Measurements from ENCODE around the gene WT1.

The WT1 gene

DNA sequence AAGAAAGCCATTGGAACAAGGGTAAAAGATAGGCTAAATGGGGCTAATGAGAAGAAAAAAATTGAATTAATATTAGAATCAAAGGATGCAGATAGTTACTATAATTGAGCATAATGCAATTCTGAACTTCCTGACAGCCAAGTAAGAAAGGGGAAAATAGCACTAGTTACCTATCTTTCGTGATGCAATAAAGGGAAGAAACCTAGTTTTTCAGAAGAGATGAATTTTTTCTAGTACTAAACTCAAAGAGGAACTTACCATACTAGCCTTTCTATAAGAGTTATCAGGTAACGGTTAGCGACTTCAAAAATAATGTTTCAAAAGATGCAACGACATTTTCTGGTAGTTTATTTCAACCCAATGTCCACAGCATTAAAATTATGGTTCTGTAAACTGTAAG, 8.8 kb upstream of the WT1 start (continued):
- TF ChIP-seq ZNF423 (tag by site-specific recombination; IDR thresholded peaks at IDR 0.05) (no peak), ZNF629 (tag by site-specific recombination; IDR thresholded peaks at IDR 0.05) (no peak), ZBTB7A (tag by site-specific recombination; IDR thresholded peaks at IDR 0.05; ENCODE audit: low read depth) (no peak), RBAK (tag by site-specific recombination; IDR thresholded peaks at IDR 0.05) (no peak), ZNF169 (tag by site-specific recombination; IDR thresholded peaks at IDR 0.05) (no peak)

DNA sequence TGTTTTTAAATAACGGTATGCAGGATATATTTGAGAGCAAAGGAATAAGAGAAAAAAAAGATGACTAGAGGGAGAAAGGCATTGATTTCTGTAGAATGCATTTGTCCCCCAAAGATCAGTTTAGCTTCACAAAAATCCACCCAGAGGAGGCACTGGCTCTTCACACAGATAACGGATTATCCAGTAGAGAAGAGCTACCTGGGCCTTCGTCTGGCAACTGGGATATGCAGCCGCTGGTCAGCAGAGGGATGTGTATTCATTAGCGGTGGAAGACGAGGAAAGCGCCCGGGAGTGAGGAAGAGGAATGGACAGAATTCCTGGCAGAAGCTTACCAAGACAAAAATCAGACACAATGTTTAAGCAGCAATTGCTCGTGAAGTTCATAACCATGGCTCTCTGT, 5.6 kb upstream of the WT1 start:
- TF ChIP-seq ZNF404 (tag by site-specific recombination; IDR thresholded peaks at IDR 0.05) = no peak
- TF ChIP-seq ZNF274 (IDR thresholded peaks at IDR 0.05; ENCODE audit: low read length) = no peak
- TF ChIP-seq ZNF274 (tag by site-specific recombination; IDR thresholded peaks at IDR 0.05; ENCODE audit: borderline replicate concordance) = no peak
- no peak for TF ChIP-seq ZNF626 (tag by site-specific recombination; IDR thresholded peaks at IDR 0.05)
- no peak for TF ChIP-seq ZNF677 (tag by site-specific recombination; IDR thresholded peaks at IDR 0.05)
- TF ChIP-seq ZNF426 (tag by site-specific recombination; IDR thresholded peaks at IDR 0.05) = no peak
- no peak for TF ChIP-seq ZNF211 (tag by site-specific recombination; IDR thresholded peaks at IDR 0.05; ENCODE audit: low read depth)
- H3K36me3 ChIP-seq (ENCODE audit: control insufficient read depth in 2 of 2, insufficient read depth in 1 of 2, low read length in 2 of 2) = no peaks in the 10 kb centered on the region
- H3K27ac ChIP-seq (ENCODE audit: extremely low read depth, low read depth, low read length) = no peak overlapping the region
- no peaks in the 10 kb centered on the region for H3K4me1 ChIP-seq (ENCODE audit: control insufficient read depth, insufficient read depth, low read length)
- H3K4me3 ChIP-seq (ENCODE audit: low read depth, low read length) = no peak overlapping the region
- POLR2A ChIA-PET = no interaction called here
- CTCF ChIA-PET = interaction anchor here (0.7 kb wide), 1 partner anchor 154 kb away, joined by 3 read pairs; no protein-coding TSS in a partner anchor
- no peaks in the 10 kb centered on the region for H3K9me3 ChIP-seq (ENCODE audit: control insufficient read depth, insufficient read depth, low read depth, low read length)

DNA sequence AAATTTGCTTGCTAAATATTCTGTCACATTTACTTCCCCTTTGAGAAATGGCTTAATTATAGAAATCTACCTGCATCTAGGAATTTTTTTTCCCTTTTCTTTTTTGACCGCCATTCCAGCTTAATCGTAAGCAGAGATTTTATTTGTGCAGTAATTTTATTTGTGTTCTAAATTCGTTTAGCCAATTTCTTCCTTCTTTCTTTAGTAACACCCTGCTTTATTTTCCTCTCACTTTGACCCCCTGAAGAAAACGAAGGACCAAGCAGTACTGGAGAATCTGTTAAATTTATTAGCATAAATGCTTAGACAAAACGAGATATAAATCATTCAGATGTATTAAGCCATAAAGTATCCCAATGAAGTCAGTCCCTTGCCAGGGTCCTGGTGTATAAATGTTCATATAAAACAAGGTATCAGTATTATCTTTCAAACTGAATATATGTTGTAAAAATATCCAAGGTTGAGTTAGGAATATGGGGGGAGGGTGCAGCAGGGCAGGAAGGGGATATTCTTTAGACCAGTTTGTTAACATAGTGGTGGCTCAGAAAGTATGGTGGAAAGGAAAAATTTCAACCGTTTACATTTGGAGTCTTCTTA, 5.1 kb upstream of the WT1 start:
- Histone ChIP-seq H3K4me1 (ENCODE audit: control insufficient read depth, insufficient read depth, low read length) (no peaks in the 10 kb centered on the region), H3K4me3 (ENCODE audit: low read depth, low read length) (no peak overlapping the region), H3K36me3 (ENCODE audit: control insufficient read depth in 2 of 2, insufficient read depth in 1 of 2, low read length in 2 of 2) (no peaks in the 10 kb centered on the region), H3K9me3 (ENCODE audit: control insufficient read depth, insufficient read depth, low read depth, low read length) (no peaks in the 10 kb centered on the region), H3K27ac (ENCODE audit: extremely low read depth, low read depth, low read length) (no peak overlapping the region)
- ChIA-PET CTCF (no interaction called here), POLR2A (no interaction called here)
- TF ChIP-seq YY1 (tag by site-specific recombination; IDR thresholded peaks at IDR 0.05) (no peak), ZNF521 (tag by site-specific recombination; IDR thresholded peaks at IDR 0.05) (no peak), ZNF776 (tag by site-specific recombination; IDR thresholded peaks at IDR 0.05; ENCODE audit: borderline replicate concordance) (no peak), ZNF140 (tag by site-specific recombination; IDR thresholded peaks at IDR 0.05) (no peak), ZNF600 (tag by site-specific recombination; IDR thresholded peaks at IDR 0.05) (no peak), ZNF350 (tag by site-specific recombination; IDR thresholded peaks at IDR 0.05) (no peak), ZNF423 (tag by site-specific recombination; IDR thresholded peaks at IDR 0.05) (no peak), ZNF530 (tag by site-specific recombination; IDR thresholded peaks at IDR 0.05; ENCODE audit: low read depth) (no peak), ZNF211 (tag by site-specific recombination; IDR thresholded peaks at IDR 0.05; ENCODE audit: low read depth) (no peak), SCRT2 (tag by site-specific recombination; IDR thresholded peaks at IDR 0.05) (no peak), ZNF280D (tag by site-specific recombination; IDR thresholded peaks at IDR 0.05) (no peak), ZNF416 (tag by site-specific recombination; IDR thresholded peaks at IDR 0.05) (no peak), AEBP2 (tag by site-specific recombination; IDR thresholded peaks at IDR 0.05; ENCODE audit: borderline replicate concordance) (no peak), ZFP69B (tag by site-specific recombination; IDR thresholded peaks at IDR 0.05) (no peak), GFI1B (tag by site-specific recombination; IDR thresholded peaks at IDR 0.05) (no peak)
- TF ChIP-seq, protein P1, sequence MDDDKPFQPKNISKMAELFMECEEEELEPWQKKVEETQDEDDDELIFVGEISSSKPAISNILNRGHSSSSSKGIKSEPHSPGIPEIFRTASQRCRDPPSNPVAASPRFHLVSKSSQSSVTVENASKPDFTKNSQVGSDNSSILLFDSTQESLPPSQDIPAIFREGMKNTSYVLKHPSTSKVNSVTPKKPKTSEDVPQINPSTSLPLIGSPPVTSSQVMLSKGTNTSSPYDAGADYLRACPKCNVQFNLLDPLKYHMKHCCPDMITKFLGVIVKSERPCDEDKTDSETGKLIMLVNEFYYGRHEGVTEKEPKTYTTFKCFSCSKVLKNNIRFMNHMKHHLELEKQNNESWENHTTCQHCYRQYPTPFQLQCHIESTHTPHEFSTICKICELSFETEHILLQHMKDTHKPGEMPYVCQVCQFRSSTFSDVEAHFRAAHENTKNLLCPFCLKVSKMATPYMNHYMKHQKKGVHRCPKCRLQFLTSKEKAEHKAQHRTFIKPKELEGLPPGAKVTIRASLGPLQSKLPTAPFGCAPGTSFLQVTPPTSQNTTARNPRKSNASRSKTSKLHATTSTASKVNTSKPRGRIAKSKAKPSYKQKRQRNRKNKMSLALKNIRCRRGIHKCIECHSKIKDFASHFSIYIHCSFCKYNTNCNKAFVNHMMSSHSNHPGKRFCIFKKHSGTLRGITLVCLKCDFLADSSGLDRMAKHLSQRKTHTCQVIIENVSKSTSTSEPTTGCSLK (tag by site-specific recombination; IDR thresholded peaks at IDR 0.05) = no peak
- TF ChIP-seq, protein P2, sequence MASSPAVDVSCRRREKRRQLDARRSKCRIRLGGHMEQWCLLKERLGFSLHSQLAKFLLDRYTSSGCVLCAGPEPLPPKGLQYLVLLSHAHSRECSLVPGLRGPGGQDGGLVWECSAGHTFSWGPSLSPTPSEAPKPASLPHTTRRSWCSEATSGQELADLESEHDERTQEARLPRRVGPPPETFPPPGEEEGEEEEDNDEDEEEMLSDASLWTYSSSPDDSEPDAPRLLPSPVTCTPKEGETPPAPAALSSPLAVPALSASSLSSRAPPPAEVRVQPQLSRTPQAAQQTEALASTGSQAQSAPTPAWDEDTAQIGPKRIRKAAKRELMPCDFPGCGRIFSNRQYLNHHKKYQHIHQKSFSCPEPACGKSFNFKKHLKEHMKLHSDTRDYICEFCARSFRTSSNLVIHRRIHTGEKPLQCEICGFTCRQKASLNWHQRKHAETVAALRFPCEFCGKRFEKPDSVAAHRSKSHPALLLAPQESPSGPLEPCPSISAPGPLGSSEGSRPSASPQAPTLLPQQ (tag by site-specific recombination; IDR thresholded peaks at IDR 0.05) = no peak

All from HEK293 (cell line).